Astrocyte (in vitro differentiated cells and primary cell): ENCODE results near the gene SHTN1. TPM values are rescaled to one million over a fixed set of nuclear protein-coding genes. Genes with fewer than 3 reads are reported as not detected.

Experiments
- DNase-seq: peaks from one replicate; pipeline ENCODE4 v3.0.0-alpha.2; 2010; ENCODE audit warnings: low read depth
- FAIRE-seq: peaks from 2 replicates; lab custom pipeline; 2011; peaks lifted over from hg19 to GRCh38; lab: Jason Lieb, UNC
- H2AFZ ChIP-seq: 2 replicates; pipeline ENCODE4 v1.6.0; 2012; ENCODE audit warnings: low read depth, low read length, inconsistent platforms
- H3K27ac ChIP-seq: 2 replicates; pipeline ENCODE4 v1.5.1; 2011; ENCODE audit warnings: low read depth, low read length, inconsistent platforms
- H3K27me3 ChIP-seq: 2 replicates; pipeline ENCODE4 v1.6.0; 2011; ENCODE audit warnings: low read length, inconsistent platforms; ENCODE audit not compliant: insufficient read depth
- H3K36me3 ChIP-seq: 2 replicates; pipeline ENCODE4 v1.5.1; 2011; ENCODE audit warnings: low read length, inconsistent platforms; ENCODE audit not compliant: insufficient read depth
- H3K4me1 ChIP-seq: 2 replicates; pipeline ENCODE4 v1.5.1; 2011; ENCODE audit warnings: low read length, inconsistent platforms; ENCODE audit not compliant: insufficient read depth
- H3K4me2 ChIP-seq: 2 replicates; pipeline ENCODE4 v1.6.0; 2012; ENCODE audit warnings: low read length, inconsistent platforms
- H3K4me3 ChIP-seq: 2 replicates; pipeline ENCODE4 v1.5.1; 2011; ENCODE audit warnings: low read depth, mild to moderate bottlenecking, low read length, inconsistent platforms; ENCODE audit not compliant: insufficient read depth
- H3K79me2 ChIP-seq: 2 replicates; pipeline ENCODE4 v1.6.0; 2012; ENCODE audit warnings: mild to moderate bottlenecking, low read length, inconsistent platforms; ENCODE audit not compliant: insufficient read depth
- H3K9ac ChIP-seq: 2 replicates; pipeline ENCODE4 v1.6.0; 2012; ENCODE audit warnings: mild to moderate bottlenecking, low read length, inconsistent platforms
- H3K9me3 ChIP-seq: 2 replicates; pipeline ENCODE4 v1.5.1; 2012; ENCODE audit warnings: low read depth, mild to moderate bottlenecking, low read length, inconsistent platforms; ENCODE audit not compliant: insufficient read depth
- H4K20me1 ChIP-seq: 2 replicates; pipeline ENCODE4 v1.6.0; 2012; ENCODE audit warnings: low read length, inconsistent platforms; ENCODE audit not compliant: insufficient read depth
- H3K27ac Mint-ChIP-seq: one replicate; pipeline ENCODE4 v1.8.0; 2021; ENCODE audit warnings: mild to moderate bottlenecking, mixed read lengths; ENCODE audit not compliant: unreplicated experiment
- H3K27me3 Mint-ChIP-seq: one replicate; pipeline ENCODE4 v1.8.0; 2021; ENCODE audit warnings: low read depth, mixed read lengths; ENCODE audit not compliant: unreplicated experiment
- H3K36me3 Mint-ChIP-seq: one replicate; pipeline ENCODE4 v1.8.0; 2021; ENCODE audit warnings: low read depth, mixed read lengths; ENCODE audit not compliant: unreplicated experiment
- H3K4me1 Mint-ChIP-seq: one replicate; pipeline ENCODE4 v1.8.0; 2021; ENCODE audit warnings: low read depth, mixed read lengths; ENCODE audit not compliant: unreplicated experiment
- H3K4me3 Mint-ChIP-seq: one replicate; pipeline ENCODE4 v1.8.0; 2021; ENCODE audit warnings: mild to moderate bottlenecking, moderate library complexity, mixed read lengths; ENCODE audit not compliant: unreplicated experiment
- H3K9me3 Mint-ChIP-seq: one replicate; pipeline ENCODE4 v1.8.0; 2021; ENCODE audit warnings: mild to moderate bottlenecking, mixed read lengths; ENCODE audit not compliant: unreplicated experiment
- CTCF ChIP-seq: IDR thresholded peaks from 2 replicates; pipeline ENCODE4 v1.5.1; 2011; ENCODE audit warnings: low read depth, mild to moderate bottlenecking, inconsistent platforms, low read length, moderate library complexity; ENCODE audit not compliant: insufficient read depth
- EZH2 ChIP-seq: IDR thresholded peaks from 2 replicates; pipeline ENCODE4 v1.6.1; 2012; ENCODE audit warnings: mild to moderate bottlenecking, low read length, inconsistent platforms; ENCODE audit not compliant: insufficient read depth
- total RNA-seq: library from RNA; stranded (reverse); gene quantifications from 2 replicates; pipeline ENCODE4 v1.2.1, GENCODE V29; 2021

The SHTN1 gene
- total RNA-seq, 1 donor from 2014 or later = 32.7 TPM

GRCh38 chr10:116833986-116834985 lies 170.7 kb downstream of the SHTN1 start:
- H3K4me1 ChIP-seq = no peaks in the 10 kb centered on the region
- Mint-ChIP-seq H3K4me3 (no peak overlapping the region), H3K27me3 (peaks cover 10% of the 10 kb centered on the region), H3K9me3 (no peaks in the 10 kb centered on the region), H3K4me1 (peaks cover 5% of the 10 kb centered on the region), H3K27ac (no peak overlapping the region), H3K36me3 (peaks cover 4% of the 10 kb centered on the region)
- no peaks in the 10 kb centered on the region for H4K20me1 ChIP-seq
- H3K4me2 ChIP-seq = no peak overlapping the region
- no peak for DNase-seq
- no peak overlapping the region for H2AFZ ChIP-seq
- peaks cover 8% of the 10 kb centered on the region for H3K27me3 ChIP-seq
- H3K4me3 ChIP-seq = no peak overlapping the region
- no peak for TF ChIP-seq CTCF
- TF ChIP-seq EZH2 = no peak
- no peaks in the 10 kb centered on the region for H3K79me2 ChIP-seq
- H3K9me3 ChIP-seq = no peaks in the 10 kb centered on the region
- no peaks in the 10 kb centered on the region for H3K36me3 ChIP-seq
- FAIRE-seq = no peak
- no peak overlapping the region for H3K27ac ChIP-seq
- H3K9ac ChIP-seq = no peak overlapping the region

GRCh38 chr10:116831790-116832189 lies 173.2 kb downstream of the SHTN1 start:
- Mint-ChIP-seq H3K4me1 (peaks cover 4% of the 10 kb centered on the region), H3K9me3 (no peaks in the 10 kb centered on the region), H3K27ac (no peak overlapping the region), H3K4me3 (no peak overlapping the region), H3K36me3 (peaks cover 4% of the 10 kb centered on the region), H3K27me3 (peaks cover 8% of the 10 kb centered on the region)
- no peak overlapping the region for H2AFZ ChIP-seq
- no peak overlapping the region for H3K4me2 ChIP-seq
- H3K9ac ChIP-seq = no peak overlapping the region
- no peak overlapping the region for H3K4me3 ChIP-seq
- no peaks in the 10 kb centered on the region for H3K36me3 ChIP-seq
- peaks cover 8% of the 10 kb centered on the region for H3K27me3 ChIP-seq
- no peaks in the 10 kb centered on the region for H3K79me2 ChIP-seq
- no peaks in the 10 kb centered on the region for H4K20me1 ChIP-seq
- FAIRE-seq (no peak), DNase-seq (no peak)
- H3K27ac ChIP-seq = no peak overlapping the region
- TF ChIP-seq CTCF (no peak), EZH2 (no peak)
- no peaks in the 10 kb centered on the region for H3K9me3 ChIP-seq
- H3K4me1 ChIP-seq = peaks cover 7% of the 10 kb centered on the region

Other genes with a start within 250 kb of the SHTN1 start
- 0.52 and 1.4 TPM in 2 replicates for gene ENO4, start 155.7 kb downstream of the SHTN1 start, total RNA-seq
- 0.34 and 0.62 TPM in 2 replicates for gene VAX1, start 133.1 kb upstream of the SHTN1 start, total RNA-seq
- gene KCNK18, start 192.3 kb upstream of the SHTN1 start, total RNA-seq = not detected in 2 replicates
- 0.07 TPM in 1 of 2 replicates, not detected in the other for gene SLC18A2, start 235.9 kb upstream of the SHTN1 start, total RNA-seq